Measurements from ENCODE around the gene TNFRSF19.

The TNFRSF19 gene

GRCh38 chr13:23679220-23679619 is 109.0 kb downstream of the TNFRSF19 start:
- H3K27ac ChIP-seq, result no peak overlapping the region
- TF ChIP-seq, protein P1, sequence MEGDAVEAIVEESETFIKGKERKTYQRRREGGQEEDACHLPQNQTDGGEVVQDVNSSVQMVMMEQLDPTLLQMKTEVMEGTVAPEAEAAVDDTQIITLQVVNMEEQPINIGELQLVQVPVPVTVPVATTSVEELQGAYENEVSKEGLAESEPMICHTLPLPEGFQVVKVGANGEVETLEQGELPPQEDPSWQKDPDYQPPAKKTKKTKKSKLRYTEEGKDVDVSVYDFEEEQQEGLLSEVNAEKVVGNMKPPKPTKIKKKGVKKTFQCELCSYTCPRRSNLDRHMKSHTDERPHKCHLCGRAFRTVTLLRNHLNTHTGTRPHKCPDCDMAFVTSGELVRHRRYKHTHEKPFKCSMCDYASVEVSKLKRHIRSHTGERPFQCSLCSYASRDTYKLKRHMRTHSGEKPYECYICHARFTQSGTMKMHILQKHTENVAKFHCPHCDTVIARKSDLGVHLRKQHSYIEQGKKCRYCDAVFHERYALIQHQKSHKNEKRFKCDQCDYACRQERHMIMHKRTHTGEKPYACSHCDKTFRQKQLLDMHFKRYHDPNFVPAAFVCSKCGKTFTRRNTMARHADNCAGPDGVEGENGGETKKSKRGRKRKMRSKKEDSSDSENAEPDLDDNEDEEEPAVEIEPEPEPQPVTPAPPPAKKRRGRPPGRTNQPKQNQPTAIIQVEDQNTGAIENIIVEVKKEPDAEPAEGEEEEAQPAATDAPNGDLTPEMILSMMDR (conservative IDR thresholded peaks at IDR 0.05), result no peak

GRCh38 chr13:23680845-23681669 is 110.8 kb downstream of the TNFRSF19 start:
- H3K27ac ChIP-seq, result no peak overlapping the region
- TF ChIP-seq, protein P1 (conservative IDR thresholded peaks at IDR 0.05), result no peak

GRCh38 chr13:23683084-23683483 is 112.9 kb downstream of the TNFRSF19 start:
- TF ChIP-seq, protein P1 (conservative IDR thresholded peaks at IDR 0.05), result no peak
- no peak overlapping the region for H3K27ac ChIP-seq

DNA sequence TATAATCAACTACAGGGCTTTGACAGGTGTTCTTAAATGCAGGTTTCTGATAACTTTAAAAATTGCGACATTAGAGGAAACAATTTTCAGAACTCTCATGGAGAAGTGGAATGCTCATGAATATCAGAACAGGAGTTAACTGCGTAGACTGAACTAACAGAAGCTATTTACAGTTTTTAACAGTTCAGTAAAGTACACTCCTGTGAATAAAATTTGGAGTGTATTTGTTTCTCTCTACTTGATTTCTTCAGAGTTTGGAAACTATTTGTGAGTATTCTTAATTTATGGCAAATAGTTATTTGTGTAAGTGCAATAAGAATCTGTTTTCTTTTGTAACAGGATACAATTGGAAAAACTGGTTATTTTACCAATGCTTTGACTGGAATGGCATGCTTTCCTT is 114.4 kb downstream of the TNFRSF19 start:
- TF ChIP-seq, protein P1 (conservative IDR thresholded peaks at IDR 0.05), result no peak
- no peak overlapping the region for H3K27ac ChIP-seq

GRCh38 chr13:23685416-23685815 is 115.2 kb downstream of the TNFRSF19 start:
- TF ChIP-seq, protein P1 (conservative IDR thresholded peaks at IDR 0.05), result no peak

GRCh38 chr13:23686948-23687347 is 116.7 kb downstream of the TNFRSF19 start:
- TF ChIP-seq, protein P1 (conservative IDR thresholded peaks at IDR 0.05), result no peak
- H3K27ac ChIP-seq, result no peak overlapping the region

More at GRCh38 chr13:23685416-23685815, 115.2 kb downstream of the TNFRSF19 start:
- no peak overlapping the region for H3K27ac ChIP-seq

GRCh38 chr13:23687614-23688013 is 117.4 kb downstream of the TNFRSF19 start:
- TF ChIP-seq, protein P1 (conservative IDR thresholded peaks at IDR 0.05), result no peak
- H3K27ac ChIP-seq, result no peak overlapping the region
